ENCODE measurements around the gene DRC1.

The DRC1 gene

GRCh38 chr2:26495705-26496297 lies 94.1 kb downstream of the DRC1 start:
- Histone ChIP-seq H3K36me3 (no peaks in the 10 kb centered on the region), H4K20me1 (no peaks in the 10 kb centered on the region), H3K9me3 (no peaks in the 10 kb centered on the region), H3K27me3 (no peaks in the 10 kb centered on the region), H3K27ac (no peak overlapping the region), H3K4me3 (no peak overlapping the region), H3K4me1 (no peaks in the 10 kb centered on the region), H3K9ac (no peak overlapping the region), H3K4me2 (no peak overlapping the region)
- TF ChIP-seq Cebpa-rat (IDR thresholded peaks at IDR 0.05), result no peak

GRCh38 chr2:26500406-26500805 lies 98.7 kb downstream of the DRC1 start:
- Histone ChIP-seq H3K27me3 (peaks cover 10% of the 10 kb centered on the region), H3K4me3 (no peak overlapping the region), H3K36me3 (no peaks in the 10 kb centered on the region)

DNA sequence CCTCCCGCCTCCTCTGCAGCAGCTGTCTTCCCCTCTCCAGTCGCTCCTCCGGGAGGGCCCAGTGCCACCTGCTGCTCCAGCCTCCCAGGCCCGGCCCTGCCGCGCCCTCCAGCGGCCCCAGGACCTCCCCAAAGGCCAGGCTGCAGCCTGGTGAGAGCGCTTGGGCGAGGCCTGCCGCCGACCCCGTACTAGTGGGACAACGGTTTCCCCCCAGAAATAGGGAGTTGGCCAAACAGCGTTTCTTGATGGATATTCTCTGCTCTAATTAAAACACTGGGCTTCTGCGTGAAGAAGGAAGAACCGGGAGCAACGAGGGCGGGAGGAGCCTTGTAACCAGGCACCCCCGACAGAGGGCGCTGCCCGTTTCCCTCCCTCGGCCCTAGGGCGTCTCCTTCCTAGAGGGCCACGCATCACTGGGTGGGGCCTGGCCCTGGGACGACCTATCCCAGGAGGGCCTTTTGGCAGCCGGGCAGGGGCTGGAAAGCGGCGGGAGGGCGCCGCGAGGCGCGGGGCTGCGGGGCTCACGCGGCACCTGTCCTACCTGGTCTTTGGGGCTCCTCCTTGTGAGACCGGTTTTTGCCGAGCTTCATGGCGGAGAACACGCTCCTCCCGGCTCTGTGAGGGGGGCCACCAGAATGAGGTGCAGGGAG lies 101.6 kb downstream of the DRC1 start:
- TF ChIP-seq Cebpa-rat (IDR thresholded peaks at IDR 0.05), result no peak
- peak overlapping the region; percentile 37; the same call in 1 of the 2 replicates for H3K27ac ChIP-seq
- H3K4me3 ChIP-seq, result peak overlapping the region; percentile 65
- H3K27me3 ChIP-seq, result peaks cover 10% of the 10 kb centered on the region
- H3K4me1 ChIP-seq, result peaks cover 21% of the 10 kb centered on the region
- peak overlapping the region; percentile 81 for H3K4me2 ChIP-seq
- H4K20me1 ChIP-seq, result no peaks in the 10 kb centered on the region
- H3K9ac ChIP-seq, result peak overlapping the region; percentile 54
- H3K36me3 ChIP-seq, result no peaks in the 10 kb centered on the region
- H3K9me3 ChIP-seq, result no peaks in the 10 kb centered on the region

More at GRCh38 chr2:26500406-26500805, 98.7 kb downstream of the DRC1 start:
- H3K4me2 ChIP-seq, result no peak overlapping the region
- H3K4me1 ChIP-seq, result peaks cover 21% of the 10 kb centered on the region
- TF ChIP-seq Cebpa-rat (IDR thresholded peaks at IDR 0.05), result no peak
- H4K20me1 ChIP-seq, result no peaks in the 10 kb centered on the region
- H3K9ac ChIP-seq, result no peak overlapping the region
- no peak overlapping the region for H3K27ac ChIP-seq
- no peaks in the 10 kb centered on the region for H3K9me3 ChIP-seq

DNA sequence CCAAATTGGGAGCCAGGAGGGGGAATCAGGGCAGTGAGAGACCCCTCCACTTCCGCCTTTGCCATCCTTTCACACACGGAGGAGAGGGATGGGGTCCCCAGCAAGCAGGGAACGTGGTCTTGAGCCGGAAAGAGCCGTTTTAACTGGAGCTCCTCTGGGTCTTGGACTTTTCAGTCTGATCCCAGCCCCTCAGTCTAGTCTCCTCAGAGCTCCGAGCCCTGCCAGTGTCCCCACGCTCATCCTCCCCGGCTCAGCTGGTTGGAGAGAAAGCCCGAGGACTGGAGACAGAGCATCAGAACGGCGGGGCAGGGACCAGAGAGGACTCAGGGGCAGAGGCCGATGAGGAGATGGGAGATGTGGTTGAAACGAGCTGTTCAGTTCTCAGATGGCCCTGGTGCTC lies 102.3 kb downstream of the DRC1 start:
- Histone ChIP-seq H3K9ac (peak overlapping the region; percentile 54; the same call in 1 of the 2 replicates), H3K4me3 (peak overlapping the region; percentile 65), H3K9me3 (no peaks in the 10 kb centered on the region), H3K4me2 (peak overlapping the region; percentile 81), H3K36me3 (no peaks in the 10 kb centered on the region), H3K27ac (peak overlapping the region; percentile 37; the same call in 1 of the 2 replicates), H3K27me3 (peaks cover 10% of the 10 kb centered on the region), H4K20me1 (no peaks in the 10 kb centered on the region), H3K4me1 (peaks cover 21% of the 10 kb centered on the region)
- no peak for TF ChIP-seq Cebpa-rat (IDR thresholded peaks at IDR 0.05)

- Histone ChIP-seq H3K4me2 (no peak overlapping the region), H3K36me3 (no peaks in the 10 kb centered on the region), H3K4me1 (peaks cover 28% of the 10 kb centered on the region), H3K4me3 (no peak overlapping the region), H3K27me3 (peaks cover 10% of the 10 kb centered on the region), H3K9ac (no peak overlapping the region), H3K9me3 (no peaks in the 10 kb centered on the region), H3K27ac (no peak overlapping the region), H4K20me1 (no peaks in the 10 kb centered on the region)
- TF ChIP-seq Cebpa-rat (IDR thresholded peaks at IDR 0.05), result no peak
Observed at GRCh38 chr2:26506279-26506678, 104.6 kb downstream of the DRC1 start.

All from BLaER1 (cell line).